Activated CD4-positive, CD25-positive, alpha-beta regulatory T cell treated with anti-CD3 and anti-CD28 coated beads, Interleukin-2, amount 50 U/mL, for 16 hours (primary cell): ENCODE results near the gene AJUBA.
"Not testable (repeated sequence)": the region's sequence is repeated elsewhere in the genome, so short reads cannot be mapped to it uniquely, and the experiment has no call there.

ENCODE experiments used
- DNase-seq: peaks from one replicate; pipeline ENCODE4 v3.0.0-alpha.2; 2020; ENCODE audit warnings: low read depth, low spot score

Gene AJUBA

DNA sequence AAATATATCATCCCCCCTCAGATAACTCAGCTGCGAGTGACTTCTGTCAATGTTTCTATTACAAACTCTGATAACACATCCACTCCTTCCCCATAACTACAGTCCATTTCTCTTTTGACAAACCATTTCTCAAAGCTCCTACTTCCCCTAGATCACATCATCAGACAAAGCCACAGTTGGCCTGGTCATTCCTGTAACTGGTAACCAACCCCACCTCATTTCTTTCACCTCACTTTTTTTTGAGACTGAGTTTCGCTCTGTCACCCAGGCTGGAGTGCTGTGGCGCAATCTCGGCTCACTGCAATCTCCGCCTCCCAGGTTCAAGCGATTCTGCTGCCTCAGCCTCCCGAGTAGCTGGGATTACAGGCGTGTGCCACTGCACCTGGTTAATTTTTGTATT, 30.6 kb downstream of the AJUBA start:
- not testable (repeated sequence) for DNase-seq

DNA sequence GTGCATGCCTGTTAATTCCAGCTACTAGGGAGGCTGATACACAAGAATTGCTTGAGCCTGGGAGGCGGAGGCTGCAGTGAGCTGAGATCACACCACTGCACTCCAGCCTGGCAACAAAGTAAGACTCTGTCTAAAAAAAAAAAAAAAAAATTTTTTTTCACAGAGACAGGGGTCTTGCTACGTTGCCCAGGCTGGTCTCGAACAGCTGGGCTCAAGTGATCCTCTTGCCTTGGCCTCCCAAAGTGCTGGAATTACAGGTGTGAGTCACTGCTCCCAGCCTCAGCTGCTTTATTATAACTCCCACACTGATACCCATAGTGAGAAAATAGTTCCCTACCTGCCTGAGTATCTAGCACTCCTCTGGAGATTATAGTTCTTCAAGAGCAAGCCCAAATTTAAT, 36.7 kb downstream of the AJUBA start:
- no peak for DNase-seq

DNA sequence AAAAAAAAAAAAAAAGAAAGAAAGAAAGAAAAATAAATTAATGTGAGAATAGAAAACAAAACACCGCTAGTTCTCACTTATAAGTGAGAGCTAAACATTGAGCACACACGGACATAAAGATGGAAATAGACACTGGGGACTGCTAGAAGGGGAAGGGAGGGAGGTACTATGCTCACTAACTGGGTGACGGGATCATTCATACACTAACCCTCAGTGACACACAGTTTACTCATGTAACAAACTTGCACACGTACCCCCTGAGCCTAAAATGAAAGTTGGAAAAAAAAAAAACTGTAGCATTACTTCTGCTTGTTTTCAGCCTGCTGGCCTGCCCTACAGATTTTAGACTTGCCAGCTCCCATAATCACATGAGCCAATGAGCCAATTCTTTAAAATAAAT, 42.7 kb downstream of the AJUBA start:
- DNase-seq = no peak

DNA sequence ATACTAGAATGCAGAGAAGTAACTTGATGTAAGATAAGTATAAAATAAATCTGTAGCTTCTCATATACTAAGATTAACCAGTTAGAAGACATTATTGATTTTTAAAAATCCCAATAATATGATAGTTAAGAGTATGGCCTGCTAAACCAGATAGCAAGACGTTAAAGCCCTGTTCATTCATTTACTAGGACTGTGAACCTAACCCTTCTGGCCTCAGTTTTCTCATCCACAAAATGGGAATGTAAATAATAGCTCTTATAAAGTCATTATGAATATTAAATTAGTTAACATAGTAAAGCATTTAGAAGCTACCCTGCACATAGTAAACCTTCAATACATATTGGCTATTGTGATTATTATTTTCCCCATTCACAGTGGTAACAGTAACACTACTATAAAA, 47.2 kb downstream of the AJUBA start:
- DNase-seq = no peak

DNA sequence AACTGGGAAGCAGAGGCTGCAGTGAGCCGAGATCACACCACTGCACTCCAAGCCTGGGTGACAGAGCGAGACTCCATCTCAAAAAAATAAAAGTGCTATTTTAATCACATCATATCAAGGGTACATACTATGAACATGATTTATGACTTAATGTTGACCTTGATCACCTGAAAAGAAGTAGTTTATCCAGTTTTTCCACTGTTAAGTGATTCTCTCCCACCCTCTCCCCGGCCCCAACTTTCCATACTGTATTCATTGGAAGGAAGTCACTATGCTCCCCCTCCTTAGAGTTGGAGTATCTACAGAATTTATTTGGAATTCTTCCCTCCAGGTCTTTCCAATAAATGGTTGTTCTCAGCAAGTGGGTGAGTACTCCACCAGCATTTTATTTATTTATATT, 50.2 kb downstream of the AJUBA start:
- no peak for DNase-seq

DNA sequence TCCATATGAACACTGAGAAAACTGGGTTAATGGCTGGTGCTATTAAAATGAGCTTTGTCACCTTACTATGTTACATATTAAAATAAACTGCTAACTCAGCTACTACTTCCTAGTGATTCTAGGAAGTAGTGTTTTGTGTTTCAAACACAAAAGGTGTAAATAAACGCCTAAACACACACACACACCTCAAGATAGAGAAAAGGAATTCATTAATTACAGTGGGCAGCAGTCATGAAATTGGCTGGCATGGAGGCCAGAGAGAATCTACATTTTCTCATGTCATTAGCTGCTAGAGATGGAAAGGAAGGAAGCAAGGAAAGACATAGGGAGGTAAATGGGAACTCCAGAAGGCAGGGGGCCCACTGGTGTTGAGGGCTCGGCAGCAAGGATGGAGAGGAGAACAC, 52.4 kb downstream of the AJUBA start:
- DNase-seq = no peak

DNA sequence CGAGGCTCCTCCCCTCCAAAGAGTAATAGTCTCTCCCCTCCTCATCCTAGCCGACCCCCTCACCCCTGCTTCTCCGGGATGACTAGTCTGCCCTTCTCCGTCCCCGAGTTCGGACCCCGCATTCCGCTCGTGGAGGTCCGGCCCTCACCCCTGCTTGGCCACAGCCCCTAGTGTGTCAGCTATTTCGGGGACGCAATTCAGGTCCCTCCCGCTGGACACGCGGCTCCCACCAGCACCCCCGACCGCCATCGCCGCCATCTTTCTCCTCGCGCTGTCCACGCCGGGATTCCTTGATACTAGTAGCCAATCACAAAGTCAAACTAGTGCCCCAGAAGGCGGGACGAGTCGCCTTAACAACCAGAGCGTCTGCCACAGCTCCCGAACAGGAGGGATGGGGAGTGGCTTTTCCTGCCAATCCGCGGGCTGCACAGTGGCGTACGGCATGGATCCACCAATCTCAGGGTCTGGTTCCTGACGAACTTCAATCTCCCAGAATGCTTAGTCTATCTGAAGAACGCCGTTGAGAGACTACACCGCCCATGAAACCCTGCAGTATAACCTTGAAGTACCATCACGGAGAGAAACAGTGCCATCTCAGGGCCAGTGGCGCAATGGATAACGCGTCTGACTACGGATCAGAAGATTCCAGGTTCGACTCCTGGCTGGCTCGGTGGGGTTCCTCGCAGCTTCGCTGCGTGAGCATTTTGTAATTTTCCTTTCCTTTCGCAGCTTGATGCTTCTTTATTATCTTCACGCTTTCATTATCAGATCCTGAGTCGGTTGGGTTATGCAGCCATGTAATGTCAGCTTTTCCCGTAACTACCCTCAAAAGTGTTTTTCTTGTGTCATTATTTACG, 53.0 kb downstream of the AJUBA start, which contains the start of gene PRMT5:
Gene PRMT5 (minus strand): TSS at position 273 of the 857 bp plus-strand sequence. CDS start 15 bp downstream, at position 258.
- peak; percentile 95 for DNase-seq

DNA sequence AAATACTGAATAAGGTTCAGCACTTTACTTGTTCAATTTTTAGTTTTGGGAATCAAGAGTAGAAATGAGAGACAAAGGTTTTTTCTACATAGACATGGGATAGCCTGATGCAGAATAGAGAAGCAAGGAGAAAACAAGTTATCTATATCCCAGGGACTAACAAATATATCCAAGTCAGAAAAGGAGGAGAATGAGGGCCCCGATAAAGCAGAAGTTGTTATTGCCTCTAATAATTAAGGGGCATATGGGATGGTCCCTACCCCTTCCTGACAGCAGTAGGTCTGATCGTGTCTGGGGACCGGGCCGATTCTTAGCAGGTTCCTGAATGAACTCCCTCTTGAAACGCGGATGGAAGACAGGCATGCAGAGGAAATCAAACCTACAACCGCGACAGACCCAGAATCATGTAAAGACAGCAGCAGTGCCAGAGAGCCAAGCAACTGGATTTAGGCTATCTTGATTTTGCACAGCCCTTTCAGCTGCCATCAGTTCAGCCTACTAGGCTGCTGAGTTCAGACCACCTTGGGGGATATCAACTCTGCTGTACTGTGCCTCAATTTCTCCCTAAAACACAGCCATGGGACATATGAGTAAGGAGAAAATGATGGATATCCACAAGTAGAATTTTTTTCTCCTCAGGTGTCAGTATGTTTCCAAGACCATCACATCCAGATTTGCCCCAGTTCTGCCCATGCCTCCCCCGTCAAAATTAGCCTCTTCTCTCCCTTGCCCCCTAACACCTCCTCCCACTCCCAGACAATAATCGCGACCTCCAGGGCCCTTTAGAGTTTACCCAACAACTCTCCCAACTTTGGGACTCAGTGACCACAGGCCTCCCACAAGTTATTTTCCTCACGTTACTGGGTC, 53.9 kb downstream of the AJUBA start:
- no peak for DNase-seq

DNA sequence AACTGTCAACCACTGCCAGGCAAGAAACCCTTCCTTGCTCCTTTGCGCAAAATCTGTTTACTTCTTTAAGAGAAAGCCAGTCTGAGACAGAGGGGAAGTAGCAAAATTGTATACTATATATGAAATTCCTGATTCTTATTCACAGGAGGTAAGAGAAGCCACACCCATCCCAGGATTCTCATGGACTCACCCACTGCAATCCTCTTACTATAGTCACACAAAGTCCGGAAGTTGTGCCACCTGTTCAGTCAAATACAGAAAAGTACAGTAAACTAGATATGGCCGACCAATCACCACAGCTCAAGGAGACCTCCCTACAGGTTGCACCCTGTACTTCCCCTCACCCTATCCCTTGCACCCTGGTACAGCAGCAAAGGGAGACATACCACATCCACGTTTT, 56.0 kb downstream of the AJUBA start:
- DNase-seq = no peak

DNA sequence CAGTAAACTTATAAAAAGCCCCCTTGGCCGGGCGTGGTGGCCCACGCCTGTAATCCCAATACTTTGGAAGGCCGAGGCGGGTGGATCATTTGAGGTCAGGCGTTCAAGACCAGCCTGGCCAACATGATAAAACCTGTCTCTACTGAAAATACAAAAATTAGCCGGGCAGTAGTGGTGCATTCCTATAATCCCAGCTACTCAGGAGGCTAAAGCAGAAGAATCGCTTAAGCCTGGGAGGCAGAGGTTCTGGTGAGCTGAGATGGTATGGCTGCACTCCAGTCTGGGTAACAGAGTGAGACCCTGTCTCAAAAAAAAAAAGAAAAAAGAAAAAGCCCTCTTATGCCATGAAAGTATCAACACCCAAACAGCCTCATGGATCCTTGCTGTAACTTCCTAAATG, 56.8 kb downstream of the AJUBA start:
- no peak for DNase-seq

DNA sequence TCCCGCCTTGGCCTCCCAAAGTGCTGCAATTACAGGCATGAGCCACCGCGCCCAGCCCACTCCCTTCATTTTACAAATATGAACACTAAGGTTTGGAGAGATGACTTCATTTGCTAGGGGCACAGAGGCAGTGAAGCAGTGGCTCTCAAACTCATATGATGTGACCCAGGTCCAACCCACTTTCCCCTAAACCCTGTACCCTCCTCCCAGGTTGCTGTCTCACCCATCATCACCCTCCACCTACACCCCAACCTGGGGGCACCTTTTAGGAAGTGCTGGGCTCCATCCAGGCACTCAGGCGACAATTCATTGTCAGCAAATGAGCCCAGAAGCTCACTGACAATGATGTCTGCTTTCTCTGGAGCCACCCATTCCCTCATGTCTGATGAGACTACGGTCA, 58.6 kb downstream of the AJUBA start:
- no peak for DNase-seq

DNA sequence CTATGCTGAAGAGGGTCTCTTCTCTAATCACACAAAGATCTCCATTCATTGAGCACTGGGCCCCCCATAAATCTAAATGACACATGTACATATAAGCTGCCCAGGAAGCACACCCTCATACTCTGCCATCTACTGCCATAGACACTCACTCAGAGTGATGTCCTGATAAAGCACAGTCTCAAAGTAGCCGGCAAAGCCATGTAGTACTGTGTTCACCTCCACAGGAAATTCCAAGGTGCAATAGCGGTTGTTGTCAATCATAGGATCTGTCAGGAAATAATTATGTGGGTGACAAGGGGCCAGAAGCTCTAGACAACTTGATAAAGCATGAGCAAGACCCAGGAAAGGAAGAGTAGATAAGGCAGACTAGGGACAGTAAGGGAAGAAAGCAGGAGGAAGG, 60.1 kb downstream of the AJUBA start:
- no peak for DNase-seq
